Bronchial epithelial cell (primary cell): ENCODE measurements around the gene EEPD1. TPM values are rescaled to one million over a fixed set of nuclear protein-coding genes. Genes with fewer than 3 reads are reported as not detected.
A peak's percentile ranks its signal among the peaks of the same experiment; 100 is the strongest.

Experiments
- DNase-seq: peaks from one replicate; pipeline ENCODE4 v3.0.0-alpha.2; 2010; ENCODE audit warnings: low read depth
- FAIRE-seq: peaks from 2 replicates; lab custom pipeline; 2011; peaks lifted over from hg19 to GRCh38; lab: Jason Lieb, UNC
- H3K27me3 ChIP-seq: 2 replicates; pipeline ENCODE4 v1.5.1; 2011; ENCODE audit warnings: low read length; ENCODE audit not compliant: control insufficient read depth, insufficient read depth
- H3K36me3 ChIP-seq: 2 replicates; pipeline ENCODE4 v1.5.1; 2011; ENCODE audit warnings: low read length; ENCODE audit not compliant: control insufficient read depth, insufficient read depth
- H3K4me3 ChIP-seq: 2 replicates; pipeline ENCODE4 v1.5.1; 2011; ENCODE audit warnings: mild to moderate bottlenecking, low read depth, low read length, control low read depth
- CTCF ChIP-seq: IDR thresholded peaks from 2 replicates; pipeline ENCODE4 v1.5.1; 2011; ENCODE audit warnings: mild to moderate bottlenecking, moderate library complexity, low read length, control low read depth, inconsistent platforms; ENCODE audit not compliant: insufficient read depth, severe bottlenecking
- total RNA-seq: library from RNA; depleted of rRNA; stranded (reverse); fragments of >200 nt; gene quantifications from 2 replicates; pipeline ENCODE4 v1.2.1, GENCODE V29; 2014

The EEPD1 gene
- total RNA-seq, 1 donor from 2014 or later = 2.9 TPM

GRCh38 chr7:36110584-36110983, 42.5 kb upstream of the EEPD1 start:
- TF ChIP-seq CTCF = no peak
- Histone ChIP-seq H3K4me3 (no peak overlapping the region), H3K36me3 (no peaks in the 10 kb centered on the region), H3K27me3 (no peaks in the 10 kb centered on the region)
- DNase-seq = no peak
- no peak for FAIRE-seq

DNA sequence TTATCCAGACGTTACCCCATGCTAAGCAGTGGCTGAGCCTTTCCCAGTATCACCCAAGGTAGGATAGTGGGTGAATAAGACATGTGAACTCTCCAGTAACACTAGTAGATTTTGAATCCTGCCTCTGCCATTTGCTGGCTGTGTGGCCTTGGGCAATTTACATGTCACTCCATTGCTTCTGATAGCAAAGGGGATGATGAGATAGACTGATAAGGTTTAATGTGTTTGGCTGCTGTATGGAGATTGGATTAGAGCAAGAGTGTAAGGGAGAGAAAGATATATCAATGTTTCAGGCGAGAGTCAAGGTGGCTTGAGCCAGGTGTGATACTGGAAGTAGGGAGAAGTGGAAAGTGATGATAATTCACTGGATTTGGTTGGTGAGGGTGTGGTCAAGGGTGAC, 40.1 kb upstream of the EEPD1 start:
- Histone ChIP-seq H3K36me3 (no peaks in the 10 kb centered on the region), H3K27me3 (no peaks in the 10 kb centered on the region), H3K4me3 (no peak overlapping the region)
- no peak for TF ChIP-seq CTCF
- no peak for DNase-seq
- FAIRE-seq = no peak

DNA sequence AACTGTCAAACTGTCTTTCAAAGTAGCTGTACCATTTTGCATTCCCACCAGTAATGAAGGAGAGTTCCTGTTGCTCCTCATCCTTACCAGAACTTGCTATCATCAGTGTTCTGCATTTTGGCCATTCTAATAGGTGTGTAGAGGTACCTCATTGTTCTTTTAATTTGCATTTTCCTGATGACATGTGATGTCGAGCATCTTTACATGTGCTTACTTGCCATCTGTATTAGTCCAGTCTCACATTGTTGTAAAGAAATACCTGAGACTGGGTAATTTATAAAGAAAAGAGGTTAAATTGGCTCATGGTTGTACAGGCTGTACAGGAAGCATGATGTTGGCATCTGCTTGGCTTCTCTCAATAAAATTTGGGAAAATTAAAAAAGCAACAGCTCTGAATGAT, 38.7 kb upstream of the EEPD1 start:
- Histone ChIP-seq H3K27me3 (no peaks in the 10 kb centered on the region), H3K4me3 (no peak overlapping the region), H3K36me3 (no peaks in the 10 kb centered on the region)
- no peak for TF ChIP-seq CTCF
- DNase-seq (peak; percentile 56), FAIRE-seq (no peak)

DNA sequence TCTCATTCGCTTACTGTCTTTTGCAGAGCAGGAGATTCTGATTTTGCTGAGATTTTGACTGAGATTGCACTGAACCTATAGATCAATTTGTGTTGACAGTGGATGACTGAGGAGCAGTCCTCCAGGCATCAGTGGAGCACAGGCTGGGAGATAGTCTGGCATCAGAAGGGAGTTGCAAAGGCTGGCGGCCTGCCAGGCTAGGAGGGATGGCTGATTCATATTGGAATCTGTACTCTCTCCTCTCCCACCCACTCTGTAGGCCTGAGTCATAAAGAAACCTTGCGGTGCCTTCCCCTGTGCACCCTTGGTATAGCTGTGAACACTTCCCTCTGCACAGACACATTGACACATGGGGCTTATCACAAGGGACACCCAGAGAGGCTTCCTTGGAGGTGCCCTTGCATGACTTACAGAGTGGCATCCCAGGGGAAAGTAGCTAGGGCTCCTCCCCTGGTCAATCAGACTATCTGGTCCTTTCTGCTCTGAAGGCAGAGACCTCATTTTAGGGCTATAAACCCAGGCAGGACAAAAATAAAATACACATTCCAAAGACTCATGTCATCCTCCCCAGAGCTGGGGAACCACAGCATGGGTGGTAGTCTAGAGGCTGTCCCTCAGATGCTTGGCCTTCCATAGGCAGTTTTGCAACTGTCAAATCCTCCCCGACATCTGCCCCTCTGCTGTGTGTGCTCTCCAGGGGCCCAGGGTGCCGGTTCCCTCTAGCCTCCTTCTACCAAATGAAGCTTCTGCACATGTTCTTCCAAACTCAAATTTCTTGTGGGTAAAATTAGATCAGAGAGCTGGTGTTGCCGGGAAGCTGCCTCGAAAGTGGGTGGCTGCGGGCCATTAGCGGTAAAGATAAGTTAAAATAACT, 37.4 kb upstream of the EEPD1 start:
- DNase-seq = peak; percentile 97
- peak; percentile 28 for FAIRE-seq
- TF ChIP-seq CTCF = no peak
- Histone ChIP-seq H3K4me3 (no peak overlapping the region), H3K36me3 (no peaks in the 10 kb centered on the region), H3K27me3 (no peaks in the 10 kb centered on the region)

- no peak for TF ChIP-seq CTCF
- H3K4me3 ChIP-seq = no peak overlapping the region
- no peaks in the 10 kb centered on the region for H3K36me3 ChIP-seq
- DNase-seq (peak; percentile 76), FAIRE-seq (peak; percentile 43)
- no peaks in the 10 kb centered on the region for H3K27me3 ChIP-seq
These were observed 36.5 kb upstream of the EEPD1 start for GRCh38 chr7:36116347-36117202.
